Liver (tissue), 5 donors: ENCODE data around the gene PRPSAP1. TPM values are rescaled to one million over a fixed set of nuclear protein-coding genes. Genes with fewer than 3 reads are reported as not detected.

ENCODE experiments used
- polyA plus RNA-seq, 2 donors: library from polyadenylated mRNA; stranded (reverse) in 1 of 2; unstranded in 1 of 2; fragments of 200-250 nt in 1 of 2; fragments of >200 nt in 1 of 2; fragmentation: Nextera tagmentation in 1 of 2; extraction: Ambion mirVana in 1 of 2; gene quantifications; one replicate each; pipeline versions ENCODE4 v1.2.1 to v1.2.3, GENCODE V29; 2013 to 2015
- small RNA-seq: library from RNA; depleted of rRNA; stranded (forward); fragments of <200 nt; gene quantifications from one replicate; pipeline ENCODE3, GENCODE V24; 2014
- total RNA-seq, 2 donors: library from RNA; depleted of rRNA; stranded (reverse); fragments of >200 nt; gene quantifications; one replicate each; pipeline ENCODE4 v1.2.3, GENCODE V29; 2014
- donor health status: healthy.
- donor health status: healthy.
- donor health status: healthy.

The PRPSAP1 gene
- total and polyA plus RNA-seq, 4 donors, result 21.4 to 78.1 (median 52.6) TPM

Small RNA genes lying within 50 kb of the gene (small RNA-seq; reads per million reads assigned to genes)
- gene RF00019 (not detected), gene RNU6-24P (not detected)

Other genes starting within 250 kb of the PRPSAP1 start
- gene FOXJ1, start 212.7 kb downstream of the PRPSAP1 start, total RNA-seq, result 1 to 10 TPM in 1 of 2 donors, under 1 TPM in 1; under 0.01 to 1.5 TPM
- gene FOXJ1, start 212.7 kb downstream of the PRPSAP1 start, polyA plus RNA-seq, result not detected
- gene RNF157, start 113.4 kb downstream of the PRPSAP1 start, total RNA-seq, result 1 to 10 TPM in 1 of 2 donors, under 1 TPM in 1; 0.42 to 2.9 TPM
- under 1 TPM; 0.50 to 0.82 TPM for gene RNF157, start 113.4 kb downstream of the PRPSAP1 start, polyA plus RNA-seq
- gene UBALD2, start 88.6 kb downstream of the PRPSAP1 start, total RNA-seq, result 1 to 10 TPM; 1.7 to 6.5 TPM
- gene UBALD2, start 88.6 kb downstream of the PRPSAP1 start, polyA plus RNA-seq, result 1 to 10 TPM; 1.4 to 5.5 TPM
- 1 to 10 TPM in 1 of 2 donors, under 1 TPM in 1; 0.56 to 6.1 TPM for gene QRICH2, start 45.6 kb downstream of the PRPSAP1 start, total RNA-seq
- under 1 TPM; 0.67 TPM for gene QRICH2, start 45.6 kb downstream of the PRPSAP1 start, polyA plus RNA-seq
- gene SPHK1, start 30.7 kb upstream of the PRPSAP1 start, total RNA-seq, result 10 to 100 TPM in 1 of 2 donors, under 1 TPM in 1; 0.92 to 11.4 TPM
- 1 to 10 TPM in 1 of 2 donors, under 1 TPM in 1; 0.89 to 1.3 TPM for gene SPHK1, start 30.7 kb upstream of the PRPSAP1 start, polyA plus RNA-seq
- gene UBE2O, start 99.2 kb upstream of the PRPSAP1 start, total RNA-seq, result 10 to 100 TPM; 13.1 to 71.5 TPM
- 1 to 10 TPM; 3.3 to 5.4 TPM for gene UBE2O, start 99.2 kb upstream of the PRPSAP1 start, polyA plus RNA-seq
- not detected for gene AANAT, start 113.7 kb upstream of the PRPSAP1 start, total RNA-seq
- not detected for gene AANAT, start 113.7 kb upstream of the PRPSAP1 start, polyA plus RNA-seq
- gene RHBDF2, start 147.5 kb upstream of the PRPSAP1 start, total RNA-seq, result 1 to 10 TPM; 3.6 to 6.7 TPM
- gene RHBDF2, start 147.5 kb upstream of the PRPSAP1 start, polyA plus RNA-seq, result 1 to 10 TPM; 2.9 to 5.6 TPM
- 1 to 10 TPM; 1.6 to 7.8 TPM for gene CYGB, start 183.8 kb upstream of the PRPSAP1 start, total RNA-seq
- 1 to 10 TPM in 1 of 2 donors, under 1 TPM in 1; 0.83 to 1.2 TPM for gene CYGB, start 183.8 kb upstream of the PRPSAP1 start, polyA plus RNA-seq
- 1 to 10 TPM in 1 of 2 donors, under 1 TPM in 1; 0.75 to 1.0 TPM for gene PRCD, start 186.1 kb upstream of the PRPSAP1 start, total RNA-seq
- under 1 TPM in 1 of 2 donors, not detected in 1; 0.63 TPM for gene PRCD, start 186.1 kb upstream of the PRPSAP1 start, polyA plus RNA-seq
- gene ST6GALNAC2, start 231.9 kb upstream of the PRPSAP1 start, total RNA-seq, result 1 to 10 TPM; 1.3 to 2.6 TPM
- gene ST6GALNAC2, start 231.9 kb upstream of the PRPSAP1 start, polyA plus RNA-seq, result under 1 TPM; 0.52 to 0.90 TPM